K562 treated with DMSO at 1 percent for 48 hours (cell line): ENCODE measurements around the gene ZNF576. TPM values are rescaled to one million over a fixed set of nuclear protein-coding genes. Genes with fewer than 3 reads are reported as not detected.

ENCODE experiments used
- total RNA-seq: library from RNA; unstranded; fragments of 300-600 nt; gene quantifications from 2 replicates; pipeline ENCODE4 v1.2.3, GENCODE V29; 2022; ENCODE audit warnings: low replicate concordance; ENCODE audit errors: extremely low read depth

Gene ZNF576, protein sequence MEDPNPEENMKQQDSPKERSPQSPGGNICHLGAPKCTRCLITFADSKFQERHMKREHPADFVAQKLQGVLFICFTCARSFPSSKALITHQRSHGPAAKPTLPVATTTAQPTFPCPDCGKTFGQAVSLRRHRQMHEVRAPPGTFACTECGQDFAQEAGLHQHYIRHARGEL
- not detected in 2 replicates for total RNA-seq

DNA sequence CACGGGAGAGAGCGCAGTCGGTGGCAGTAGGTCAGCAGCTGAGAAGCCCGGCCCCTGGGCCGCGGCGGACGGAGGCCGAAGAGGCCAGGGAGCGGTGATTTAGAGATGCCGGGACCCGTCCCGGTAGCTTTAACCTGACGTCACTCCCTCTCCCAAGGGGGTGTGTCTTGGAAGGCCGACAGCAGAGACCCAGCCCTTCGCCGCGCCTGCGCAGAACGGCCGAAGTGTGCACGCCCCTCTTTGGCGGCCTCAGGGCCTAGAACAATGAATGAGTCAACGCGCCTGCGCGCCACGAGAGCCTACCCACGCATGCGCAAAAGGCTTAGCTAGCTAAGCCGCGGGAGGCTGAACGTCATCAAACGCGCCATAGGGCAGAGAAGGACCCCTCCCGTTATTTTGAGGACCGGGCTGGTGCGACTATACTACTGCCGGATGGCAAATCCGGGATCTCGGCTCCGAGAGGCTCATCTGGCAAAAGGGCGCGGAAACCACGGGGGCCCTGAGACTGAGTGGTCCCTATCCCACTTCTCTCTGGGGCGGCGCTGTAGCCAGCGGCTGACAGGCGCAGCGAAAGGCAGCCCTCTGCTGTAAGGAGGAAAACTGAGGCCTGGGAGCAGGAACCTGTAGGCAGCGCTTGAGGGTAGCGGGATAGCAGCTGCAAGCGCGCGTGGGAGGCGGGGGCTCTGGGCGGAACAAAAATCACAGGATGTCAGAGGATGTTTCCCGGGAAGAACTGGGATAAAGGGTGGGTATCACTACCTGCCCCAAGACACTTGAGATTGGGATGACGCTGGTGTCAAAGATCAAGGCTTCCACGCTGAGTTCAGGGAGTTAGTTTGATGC, at the start of gene ZNF576, which contains the start of gene IRGQ:
Gene ZNF576, plus strand, starts transcription at position 597 of the 843 bp plus-strand sequence. CDS start 514 bp downstream, outside the sequence.
Gene IRGQ, minus strand, starts transcription at position 136 of the 843 bp plus-strand sequence. CDS start 796 bp downstream, outside the sequence.

DNA sequence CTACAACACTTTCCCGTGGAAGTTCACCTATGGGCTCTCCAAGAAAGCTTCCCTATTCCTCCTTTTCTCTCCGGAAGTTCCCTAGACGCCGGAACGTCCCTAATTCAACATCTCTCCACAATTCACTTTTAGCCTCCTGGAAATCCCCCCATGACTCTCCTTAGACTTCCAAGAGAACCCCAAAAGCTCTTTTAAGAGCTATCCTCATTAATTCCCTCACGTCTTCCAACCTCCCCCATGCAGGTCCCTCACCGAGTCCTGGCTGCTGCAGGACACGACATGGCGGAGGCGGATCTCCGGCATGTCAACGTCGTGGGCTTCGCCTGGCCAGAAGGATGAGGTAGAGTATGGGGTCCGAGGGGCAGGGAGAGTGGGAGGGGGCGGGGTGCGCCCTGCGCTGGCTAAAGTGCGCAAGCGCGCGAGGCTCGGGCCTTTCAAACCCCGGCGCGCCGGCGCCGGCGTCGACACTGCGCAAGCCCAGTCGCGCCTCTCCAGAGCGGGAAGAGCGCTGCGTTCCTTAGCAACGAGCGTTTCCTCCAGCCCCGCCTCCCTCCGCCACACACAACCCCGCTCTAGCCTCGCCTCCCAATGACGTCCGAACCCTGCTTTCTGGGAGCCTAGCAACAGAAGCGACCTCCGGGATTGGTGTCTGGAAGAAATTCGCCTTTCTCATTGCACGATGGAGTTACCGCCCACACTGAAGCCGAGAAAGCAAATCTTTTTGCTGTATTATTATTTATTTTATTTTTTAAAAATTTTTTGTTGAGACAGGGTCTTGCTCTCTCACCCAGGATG, 21.0 kb upstream of the ZNF576 start, which contains the start of the genes PINLYP and XRCC1:
Gene PINLYP, plus strand, starts transcription at position 646 of the 795 bp plus-strand sequence. CDS start 1,391 bp downstream, outside the sequence.
Gene XRCC1, minus strand, starts transcription at position 372 of the 795 bp plus-strand sequence. Its CDS starts 69 bp downstream, at position 303.

DNA sequence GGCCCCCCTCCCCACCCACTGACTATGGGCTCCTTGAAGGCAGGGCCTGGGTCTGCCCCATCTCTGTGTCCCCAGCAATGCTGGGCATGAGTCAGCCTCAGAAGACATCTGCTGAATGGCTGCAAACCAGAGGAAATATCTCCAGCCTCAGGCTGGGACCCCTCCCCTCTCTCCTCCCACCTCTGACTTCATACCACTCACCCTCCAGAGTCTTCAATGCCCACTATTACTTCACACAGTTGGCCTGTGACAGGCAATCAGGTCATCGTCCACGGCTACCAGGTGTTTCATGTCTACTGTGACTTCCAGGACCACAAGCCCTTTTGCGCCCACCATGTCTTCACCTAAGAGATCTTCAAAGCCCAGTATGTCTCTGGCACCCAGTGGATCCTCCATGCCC, 15.4 kb downstream of the ZNF576 start, which contains the start of gene SRRM5:
Gene SRRM5, plus strand, starts transcription at position 301 of the 400 bp plus-strand sequence. Its CDS starts 34 bp downstream, at position 335.

DNA sequence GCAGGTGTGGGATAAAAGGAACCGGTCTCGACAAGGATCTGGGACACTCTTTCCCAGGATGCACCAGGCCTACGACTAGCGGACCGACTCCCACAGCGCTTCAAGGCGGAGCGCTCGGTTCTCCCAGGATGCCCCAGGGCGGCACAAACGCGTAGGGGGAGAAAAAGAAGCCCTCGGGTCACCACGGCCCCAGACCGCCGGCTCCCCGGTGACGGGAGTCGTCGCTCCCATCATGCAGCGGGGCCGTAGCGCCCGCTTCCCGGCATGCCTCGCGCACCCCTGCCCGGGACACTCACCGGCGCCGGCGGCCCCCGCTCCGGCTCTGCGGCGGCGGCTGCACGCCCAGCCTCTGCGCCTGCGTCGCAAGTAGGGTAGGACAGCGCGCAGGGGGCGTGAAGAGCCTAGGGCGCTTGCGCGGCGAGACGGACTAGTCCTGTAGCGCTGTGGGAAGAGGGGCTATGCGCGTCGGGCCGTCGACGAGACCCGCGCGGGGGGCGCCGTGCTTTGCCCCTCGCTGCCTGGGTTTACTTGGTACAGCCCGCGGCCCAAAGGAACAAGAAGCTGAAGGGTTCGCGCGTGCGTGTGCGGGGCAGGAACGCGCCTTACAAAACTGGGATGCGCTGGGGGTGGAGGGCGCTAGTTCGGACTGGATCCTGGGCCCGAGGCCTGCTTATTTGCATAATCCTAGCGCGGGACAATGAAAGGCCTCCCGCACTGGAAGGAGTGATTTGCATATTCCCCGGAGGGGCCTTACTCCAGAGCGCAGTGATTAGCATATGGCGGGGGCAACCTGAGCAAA, 23.1 kb downstream of the ZNF576 start, which contains the start of gene ZNF428:
Gene ZNF428, minus strand, starts transcription at position 368 of the 799 bp plus-strand sequence. CDS start 5,325 bp downstream, outside the sequence.

DNA sequence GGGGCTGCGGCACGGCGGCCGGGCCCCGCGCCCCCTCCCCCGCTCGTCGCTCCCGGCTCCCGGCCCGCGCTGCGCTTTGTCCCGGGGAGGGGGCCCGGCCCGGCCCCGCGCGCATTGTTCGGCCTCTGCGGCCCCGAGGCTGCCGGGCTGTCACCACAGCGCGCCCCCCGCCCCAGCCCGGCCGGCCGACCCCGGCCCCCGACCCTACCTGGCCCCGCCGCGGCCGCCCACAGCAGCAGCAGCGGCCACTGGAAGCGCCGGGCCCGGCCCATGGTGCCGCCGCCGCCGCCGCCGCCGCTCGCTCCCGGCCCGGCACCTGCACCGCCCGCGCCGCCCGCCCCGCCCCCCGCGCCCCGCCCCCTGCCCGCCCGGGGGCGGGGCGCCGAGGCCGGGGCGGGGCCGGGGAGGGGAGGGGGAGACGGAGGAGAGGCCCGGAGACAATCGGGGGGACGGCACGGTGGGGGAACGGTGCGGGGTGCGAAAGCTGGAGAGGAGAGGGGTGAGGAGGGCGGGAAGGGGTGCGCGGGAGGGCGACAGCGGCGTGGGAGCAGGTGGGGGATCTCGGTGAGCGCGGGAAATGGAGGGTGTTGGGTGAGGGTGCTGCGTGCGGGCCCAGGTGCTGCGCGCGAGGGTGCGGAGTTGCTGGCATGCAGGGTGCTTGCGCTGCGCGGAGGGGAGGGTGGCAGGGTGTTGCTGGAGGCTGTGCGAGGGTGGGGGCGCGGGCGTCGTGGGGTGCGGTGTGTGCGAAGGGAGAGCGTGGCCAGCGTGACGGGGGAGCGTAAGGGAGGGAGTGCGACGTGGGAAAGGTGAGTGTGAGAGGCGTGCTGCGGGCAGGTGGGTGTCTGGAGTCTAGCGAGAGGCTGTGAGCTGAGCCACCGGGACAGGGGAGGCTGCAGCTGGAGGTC, 43.4 kb downstream of the ZNF576 start, which contains the start of gene CADM4:
Gene CADM4, minus strand, starts transcription at position 332 of the 905 bp plus-strand sequence. Its CDS starts 60 bp downstream, at position 272.

Other genes starting within 250 kb of the ZNF576 start
- not detected in 2 replicates for gene CD177, start 242.9 kb upstream of the ZNF576 start, total RNA-seq
- gene TEX101, start 181.7 kb upstream of the ZNF576 start, total RNA-seq, result not detected in 2 replicates
- gene LYPD3, start 131.0 kb upstream of the ZNF576 start, total RNA-seq, result not detected in 2 replicates
- gene PHLDB3, start 91.8 kb upstream of the ZNF576 start, total RNA-seq, result not detected in 2 replicates
- gene ETHE1, start 69.4 kb upstream of the ZNF576 start, total RNA-seq, result not detected in 2 replicates
- gene ZNF575, start 63.4 kb upstream of the ZNF576 start, total RNA-seq, result not detected in 2 replicates
- gene XRCC1, start 21.1 kb upstream of the ZNF576 start, total RNA-seq, result not detected in 2 replicates
- not detected in 2 replicates for gene PINLYP, start 20.8 kb upstream of the ZNF576 start, total RNA-seq
- not detected in 2 replicates for gene IRGQ, start 461 bp upstream of the ZNF576 start, total RNA-seq
- not detected in 2 replicates for gene SRRM5, start 15.5 kb downstream of the ZNF576 start, total RNA-seq
- gene ZNF428, start 23.0 kb downstream of the ZNF576 start, total RNA-seq, result not detected in 2 replicates
- gene CADM4, start 43.3 kb downstream of the ZNF576 start, total RNA-seq, result not detected in 2 replicates
- not detected in 2 replicates for gene PLAUR, start 73.6 kb downstream of the ZNF576 start, total RNA-seq
- not detected in 2 replicates for gene IRGC, start 119.5 kb downstream of the ZNF576 start, total RNA-seq
- not detected in 2 replicates for gene SMG9, start 158.4 kb downstream of the ZNF576 start, total RNA-seq
- not detected in 2 replicates for gene KCNN4, start 184.4 kb downstream of the ZNF576 start, total RNA-seq
- not detected in 2 replicates for gene LYPD5, start 205.9 kb downstream of the ZNF576 start, total RNA-seq
- gene ZNF283, start 230.7 kb downstream of the ZNF576 start, total RNA-seq, result not detected in 2 replicates